GM08714 (cell line): ENCODE results near the gene NPTX1.

Experiments
- H3K4me3 ChIP-seq: fragments of 200-500 bp; sonication (Bioruptor generic); 2 replicates; pipeline ENCODE4 v1.5.1; 2014; ENCODE audit warnings: mild to moderate bottlenecking, low read length, inconsistent platforms
- ZNF274 ChIP-seq: IDR thresholded peaks from 2 replicates; pipeline ENCODE4 v1.6.1; 2012; ENCODE audit warnings: mild to moderate bottlenecking, low read depth, low read length

Gene NPTX1

GRCh38 chr17:80429356-80430275 lies 46.8 kb downstream of the NPTX1 start:
- no peak for TF ChIP-seq ZNF274
- no peak overlapping the region for H3K4me3 ChIP-seq

- H3K4me3 ChIP-seq = no peak overlapping the region
- no peak for TF ChIP-seq ZNF274
These were observed 47.6 kb downstream of the NPTX1 start for GRCh38 chr17:80428796-80429195.

GRCh38 chr17:80428363-80428762 lies 48.0 kb downstream of the NPTX1 start:
- no peak for TF ChIP-seq ZNF274

GRCh38 chr17:80427366-80428282 lies 48.8 kb downstream of the NPTX1 start:
- H3K4me3 ChIP-seq = no peak overlapping the region
- no peak for TF ChIP-seq ZNF274

More at GRCh38 chr17:80428363-80428762, 48.0 kb downstream of the NPTX1 start:
- no peak overlapping the region for H3K4me3 ChIP-seq

GRCh38 chr17:80426671-80427326 lies 49.6 kb downstream of the NPTX1 start:
- TF ChIP-seq ZNF274 = no peak
- H3K4me3 ChIP-seq = no peak overlapping the region

GRCh38 chr17:80425835-80426426 lies 50.5 kb downstream of the NPTX1 start:
- no peak overlapping the region for H3K4me3 ChIP-seq
- TF ChIP-seq ZNF274 = no peak

GRCh38 chr17:80424878-80425765 lies 51.3 kb downstream of the NPTX1 start:
- TF ChIP-seq ZNF274 = no peak
- H3K4me3 ChIP-seq = no peak overlapping the region

GRCh38 chr17:80424261-80424660 lies 52.1 kb downstream of the NPTX1 start:
- TF ChIP-seq ZNF274 = no peak
- H3K4me3 ChIP-seq = no peak overlapping the region

GRCh38 chr17:80423536-80424225 lies 52.7 kb downstream of the NPTX1 start:
- TF ChIP-seq ZNF274 = no peak
- no peak overlapping the region for H3K4me3 ChIP-seq

- no peak for TF ChIP-seq ZNF274
- H3K4me3 ChIP-seq = no peak overlapping the region
These were observed 53.4 kb downstream of the NPTX1 start for GRCh38 chr17:80422981-80423380.

GRCh38 chr17:80422276-80422675 lies 54.1 kb downstream of the NPTX1 start:
- no peak overlapping the region for H3K4me3 ChIP-seq
- TF ChIP-seq ZNF274 = no peak

- no peak overlapping the region for H3K4me3 ChIP-seq
- TF ChIP-seq ZNF274 = no peak
These were observed 54.9 kb downstream of the NPTX1 start for GRCh38 chr17:80421381-80422090.

- H3K4me3 ChIP-seq = no peak overlapping the region
- TF ChIP-seq ZNF274 = no peak
These were observed 57.2 kb downstream of the NPTX1 start for GRCh38 chr17:80419255-80419654.
